GM12872 (cell line): ENCODE results near the gene KSR1.

Experiments used
- TF ChIP-seq, protein P1 (sequence below): IDR thresholded peaks from 3 replicates; pipeline ENCODE4 v1.5.1; 2011; ENCODE audit warnings: low read depth, mild to moderate bottlenecking, low read length, moderate library complexity; ENCODE audit not compliant: insufficient read depth

KSR1 gene

DNA sequence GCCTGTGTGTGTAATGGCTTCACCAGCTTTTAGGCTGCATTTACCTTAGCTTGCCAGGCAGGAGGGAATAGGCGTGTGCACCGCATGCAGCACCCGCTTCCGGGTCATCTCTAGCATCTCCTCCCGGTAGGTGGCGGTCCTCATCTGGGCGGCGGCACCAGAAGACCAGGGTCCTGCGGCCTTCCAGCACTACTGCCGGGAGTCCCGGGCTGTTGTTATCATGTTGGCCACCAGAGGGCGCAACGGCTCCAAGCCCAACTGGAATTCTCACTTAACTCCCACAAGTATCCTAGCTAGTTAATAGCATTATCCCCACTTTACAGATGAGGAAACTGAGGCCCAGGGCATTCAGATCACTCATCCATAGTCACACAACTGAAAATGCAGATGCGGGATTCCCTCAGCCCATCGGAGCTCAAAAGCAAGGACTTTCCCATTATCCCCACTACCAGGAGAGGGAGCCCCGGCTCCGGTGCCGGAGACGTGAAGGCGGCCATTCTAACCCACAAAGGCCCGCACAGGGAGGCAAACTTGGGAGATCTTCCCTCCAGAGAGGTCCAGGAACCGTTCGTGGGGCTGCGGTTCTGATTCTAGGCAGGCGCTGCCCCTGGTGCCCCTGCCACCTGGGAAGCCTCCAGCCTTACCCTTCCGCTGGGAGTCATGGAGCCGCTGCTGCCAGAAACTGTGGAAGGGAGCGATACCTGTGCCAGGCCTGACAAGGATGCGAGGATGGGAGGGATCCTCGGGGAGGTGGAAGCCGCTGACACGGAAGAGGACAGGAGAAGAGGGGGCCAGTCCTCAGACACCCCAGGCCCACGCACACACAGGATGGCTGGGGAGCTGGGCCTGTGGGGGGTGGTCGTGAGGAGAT is 198.6 kb downstream of the KSR1 start:
- TF ChIP-seq, protein P1, sequence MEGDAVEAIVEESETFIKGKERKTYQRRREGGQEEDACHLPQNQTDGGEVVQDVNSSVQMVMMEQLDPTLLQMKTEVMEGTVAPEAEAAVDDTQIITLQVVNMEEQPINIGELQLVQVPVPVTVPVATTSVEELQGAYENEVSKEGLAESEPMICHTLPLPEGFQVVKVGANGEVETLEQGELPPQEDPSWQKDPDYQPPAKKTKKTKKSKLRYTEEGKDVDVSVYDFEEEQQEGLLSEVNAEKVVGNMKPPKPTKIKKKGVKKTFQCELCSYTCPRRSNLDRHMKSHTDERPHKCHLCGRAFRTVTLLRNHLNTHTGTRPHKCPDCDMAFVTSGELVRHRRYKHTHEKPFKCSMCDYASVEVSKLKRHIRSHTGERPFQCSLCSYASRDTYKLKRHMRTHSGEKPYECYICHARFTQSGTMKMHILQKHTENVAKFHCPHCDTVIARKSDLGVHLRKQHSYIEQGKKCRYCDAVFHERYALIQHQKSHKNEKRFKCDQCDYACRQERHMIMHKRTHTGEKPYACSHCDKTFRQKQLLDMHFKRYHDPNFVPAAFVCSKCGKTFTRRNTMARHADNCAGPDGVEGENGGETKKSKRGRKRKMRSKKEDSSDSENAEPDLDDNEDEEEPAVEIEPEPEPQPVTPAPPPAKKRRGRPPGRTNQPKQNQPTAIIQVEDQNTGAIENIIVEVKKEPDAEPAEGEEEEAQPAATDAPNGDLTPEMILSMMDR: peak; percentile 85

DNA sequence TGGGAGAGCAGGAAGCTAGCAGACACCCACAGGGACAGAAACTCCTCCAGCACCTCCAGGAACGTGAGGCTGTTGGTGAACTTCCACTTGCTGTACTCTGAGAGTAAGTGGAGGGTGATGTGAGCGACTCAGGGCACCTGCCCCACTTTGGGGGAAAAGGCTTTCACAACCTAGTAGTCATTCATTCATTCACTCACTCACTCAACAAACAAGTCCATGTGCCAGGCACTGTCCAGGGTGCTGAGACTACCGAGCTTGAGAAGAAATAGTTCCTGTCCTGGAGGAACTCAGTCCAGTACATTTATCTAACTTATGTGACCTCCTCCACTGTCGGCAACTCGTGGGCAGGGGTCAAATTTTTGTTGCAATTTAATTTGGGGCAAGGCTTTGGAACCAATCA is 201.4 kb downstream of the KSR1 start:
- TF ChIP-seq, protein P1: no peak

DNA sequence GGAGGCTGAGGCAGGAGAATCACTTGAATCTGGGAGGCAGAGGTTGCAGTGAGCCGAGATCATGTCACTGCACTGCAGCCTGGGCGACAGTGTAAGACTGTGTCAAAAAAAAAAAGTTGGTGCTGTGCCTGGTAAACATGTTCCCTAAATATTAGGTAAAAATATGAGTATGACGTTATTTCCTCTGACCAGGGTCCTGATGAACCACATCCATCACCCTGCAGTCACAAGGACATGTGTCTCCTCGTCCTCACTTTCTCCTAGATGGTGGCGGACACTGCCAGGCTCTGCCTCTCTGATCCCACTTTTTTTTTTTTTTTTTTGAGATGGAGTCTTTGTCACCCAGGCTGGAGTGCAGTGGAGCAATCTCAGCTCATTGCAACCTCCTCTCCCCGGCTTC is 203.4 kb downstream of the KSR1 start:
- TF ChIP-seq, protein P1: no peak

DNA sequence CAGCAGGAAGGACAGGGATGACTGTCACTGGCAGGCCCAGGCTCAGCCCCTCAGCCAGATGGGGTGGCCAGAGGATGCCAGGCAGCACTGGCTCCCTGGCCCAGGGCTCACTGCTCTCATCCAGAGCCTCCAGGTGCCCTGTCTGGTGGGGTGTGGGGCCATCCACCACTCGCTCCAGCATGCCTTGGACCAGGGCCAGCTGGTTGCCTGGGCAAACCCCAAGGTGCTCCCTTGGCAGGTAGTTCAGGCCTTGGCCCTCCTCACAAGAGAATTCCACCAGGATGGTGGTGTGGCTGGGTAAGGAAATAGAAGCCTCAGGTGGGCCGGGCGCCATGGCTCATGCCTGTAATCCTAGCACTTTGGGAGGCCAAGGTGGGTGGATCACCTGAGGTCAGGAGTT is 204.2 kb downstream of the KSR1 start:
- TF ChIP-seq, protein P1: no peak

DNA sequence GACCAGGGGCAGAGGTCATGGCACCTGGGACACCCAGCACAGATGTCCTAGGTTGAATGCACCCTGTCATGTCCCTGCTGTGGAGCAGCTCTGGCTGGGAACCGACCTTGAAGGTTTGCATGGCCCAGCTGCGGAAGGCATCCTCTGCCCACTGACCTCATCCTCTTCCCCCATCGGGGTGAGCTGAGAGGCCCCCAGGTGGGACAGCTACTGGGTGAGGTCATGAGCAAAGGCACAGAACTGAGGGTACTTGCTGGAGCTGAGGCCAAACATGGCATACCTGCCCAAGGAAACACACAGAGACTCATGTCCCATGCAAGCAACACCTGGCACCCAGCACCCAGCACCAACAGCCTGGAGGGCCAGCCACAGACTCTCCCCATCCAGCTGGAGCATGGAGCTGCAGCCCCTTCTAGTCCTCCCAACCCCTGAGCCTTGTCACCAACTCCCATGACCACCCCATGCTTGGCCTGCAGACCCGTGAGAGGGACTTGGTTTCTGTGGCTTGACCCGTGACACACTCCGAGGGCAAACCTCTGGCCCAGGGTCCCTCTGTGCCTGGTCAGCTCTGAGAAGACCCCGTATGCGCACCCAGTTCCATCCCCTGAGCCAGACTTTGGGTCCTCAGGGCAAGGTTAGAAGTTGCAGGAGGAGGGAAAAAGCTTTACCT is 207.8 kb downstream of the KSR1 start:
- TF ChIP-seq, protein P1: no peak

DNA sequence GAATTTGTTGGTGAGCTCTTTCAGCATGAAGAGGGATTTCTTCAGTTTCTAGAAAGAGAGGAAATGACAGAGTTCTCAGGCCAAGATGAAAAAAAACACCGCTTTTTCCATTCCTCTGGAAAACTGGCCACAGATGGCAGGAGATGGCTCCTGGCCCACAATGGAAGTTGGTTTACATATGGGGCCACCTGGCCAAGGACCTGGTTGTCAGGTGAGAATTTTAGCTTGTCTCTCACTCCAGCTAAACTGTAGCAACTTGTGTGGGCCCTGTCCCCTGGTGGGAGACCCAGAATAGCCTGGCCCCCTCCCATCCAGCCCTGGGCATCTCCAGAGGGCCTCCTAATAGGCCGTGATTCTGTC is 208.3 kb downstream of the KSR1 start:
- TF ChIP-seq, protein P1: no peak

DNA sequence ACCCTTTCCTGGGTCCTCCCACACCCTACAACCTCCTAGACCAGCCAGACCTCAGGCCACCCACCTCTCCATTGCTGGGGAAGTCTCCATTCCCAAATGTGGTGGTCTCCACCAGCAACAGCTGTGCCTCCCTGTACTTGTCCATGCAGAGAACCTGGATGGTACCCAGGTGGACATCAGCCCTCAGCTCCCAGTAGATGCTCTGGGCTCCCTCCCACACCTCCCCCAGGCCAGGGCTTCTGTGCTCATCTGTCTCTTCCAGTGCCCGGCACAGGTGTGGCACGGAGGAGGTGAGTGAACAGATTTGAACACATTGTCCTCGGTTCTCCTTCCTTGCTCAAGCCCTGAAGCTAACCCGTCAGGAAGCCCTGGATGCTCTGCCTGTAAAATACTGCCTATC is 209.3 kb downstream of the KSR1 start:
- TF ChIP-seq, protein P1: no peak
